Glutamatergic neuron (in vitro differentiated cells): ENCODE measurements around the gene TERB1. TPM values are rescaled to one million over a fixed set of nuclear protein-coding genes. Genes with fewer than 3 reads are reported as not detected.

Experiments
- DNase-seq: peaks from one replicate; pipeline ENCODE4 v3.0.0; 2022
- H3K27ac Mint-ChIP-seq: one replicate; pipeline ENCODE4 v1.8.0; 2020; ENCODE audit warnings: mild to moderate bottlenecking, mixed read lengths, inconsistent platforms; ENCODE audit not compliant: unreplicated experiment
- H3K27me3 Mint-ChIP-seq: one replicate; pipeline ENCODE4 v1.8.0; 2020; ENCODE audit warnings: mild to moderate bottlenecking, moderate library complexity, mixed read lengths, inconsistent platforms; ENCODE audit not compliant: unreplicated experiment
- H3K36me3 Mint-ChIP-seq: one replicate; pipeline ENCODE4 v1.8.0; 2020; ENCODE audit warnings: mild to moderate bottlenecking, mixed read lengths, inconsistent platforms; ENCODE audit not compliant: unreplicated experiment
- H3K4me1 Mint-ChIP-seq: one replicate; pipeline ENCODE4 v1.8.0; 2020; ENCODE audit warnings: mild to moderate bottlenecking, low read depth, mixed read lengths, inconsistent platforms; ENCODE audit not compliant: unreplicated experiment
- H3K4me3 Mint-ChIP-seq: one replicate; pipeline ENCODE4 v1.8.0; 2020; ENCODE audit warnings: mild to moderate bottlenecking, mixed read lengths, inconsistent platforms; ENCODE audit not compliant: unreplicated experiment
- H3K9me3 Mint-ChIP-seq: one replicate; pipeline ENCODE4 v1.8.0; 2020; ENCODE audit warnings: mild to moderate bottlenecking, moderate library complexity, mixed read lengths, inconsistent platforms; ENCODE audit not compliant: unreplicated experiment
- CTCF ChIP-seq: fragments of 200-600 bp; sonication (generic); IDR thresholded peaks from one replicate; pipeline ENCODE4 v1.5.0; 2021; ENCODE audit not compliant: partially characterized antibody, unreplicated experiment
- total RNA-seq: library from RNA; stranded (reverse); fragmentation: NEBNext Ultra II Directional; extraction: Animal tissue kit (Norgen Biotek cat#: 25700); gene quantifications from one replicate; pipeline ENCODE4 v1.2.1, GENCODE V29; 2021; ENCODE audit not compliant: unreplicated experiment

The TERB1 gene
- total RNA-seq, 1 donor from 2014 or later, result 0.39 TPM

- H3K27me3 Mint-ChIP-seq, result peaks cover 18% of the 10 kb centered on the region
- no peak for TF ChIP-seq CTCF
- no peak for DNase-seq
- H3K4me1 Mint-ChIP-seq, result peaks cover 8% of the 10 kb centered on the region
- H3K27ac Mint-ChIP-seq, result no peak overlapping the region
- peaks cover 8% of the 10 kb centered on the region for H3K36me3 Mint-ChIP-seq
- H3K9me3 Mint-ChIP-seq, result peaks cover 2% of the 10 kb centered on the region
- H3K4me3 Mint-ChIP-seq, result no peak overlapping the region
These were observed 39.5 kb upstream of the TERB1 start for GRCh38 chr16:66840883-66841282.

GRCh38 chr16:66834746-66835145 lies 33.4 kb upstream of the TERB1 start:
- peaks cover 8% of the 10 kb centered on the region for H3K36me3 Mint-ChIP-seq
- no peaks in the 10 kb centered on the region for H3K4me1 Mint-ChIP-seq
- H3K9me3 Mint-ChIP-seq, result no peaks in the 10 kb centered on the region
- H3K27ac Mint-ChIP-seq, result no peak overlapping the region
- no peak overlapping the region for H3K4me3 Mint-ChIP-seq
- peaks cover 5% of the 10 kb centered on the region for H3K27me3 Mint-ChIP-seq
- TF ChIP-seq CTCF, result no peak
- no peak for DNase-seq

GRCh38 chr16:66832661-66833305 lies 31.4 kb upstream of the TERB1 start:
- no peaks in the 10 kb centered on the region for H3K36me3 Mint-ChIP-seq
- H3K27ac Mint-ChIP-seq, result no peak overlapping the region
- peaks cover 7% of the 10 kb centered on the region for H3K9me3 Mint-ChIP-seq
- H3K4me3 Mint-ChIP-seq, result no peak overlapping the region
- no peak for DNase-seq
- H3K27me3 Mint-ChIP-seq, result peaks cover 4% of the 10 kb centered on the region
- no peak for TF ChIP-seq CTCF
- peaks cover 9% of the 10 kb centered on the region for H3K4me1 Mint-ChIP-seq

GRCh38 chr16:66832190-66832589 lies 30.8 kb upstream of the TERB1 start:
- Mint-ChIP-seq H3K27me3 (peaks cover 4% of the 10 kb centered on the region), H3K4me1 (peaks cover 11% of the 10 kb centered on the region), H3K27ac (no peak overlapping the region), H3K4me3 (no peak overlapping the region), H3K9me3 (peaks cover 7% of the 10 kb centered on the region), H3K36me3 (no peaks in the 10 kb centered on the region)
- DNase-seq, result no peak
- no peak for TF ChIP-seq CTCF
